CD4-positive, CD25-positive, alpha-beta regulatory T cell (primary cell): ENCODE data around the gene STOM. TPM values are rescaled to one million over a fixed set of nuclear protein-coding genes. Genes with fewer than 3 reads are reported as not detected.

Source experiments
- polyA plus RNA-seq, 4 donors: library from polyadenylated mRNA; unstranded; fragments of 300-500 nt; fragmentation: Illumina TruSeq; gene quantifications; one replicate each; pipeline ENCODE4 v1.2.3, GENCODE V29; 2021
- total RNA-seq: library from RNA; stranded (reverse); gene quantifications from one replicate; pipeline ENCODE4 v1.2.3, GENCODE V29; 2022

The STOM gene
- total and polyA plus RNA-seq, 5 donors from 2014 or later: 22.3 to 29.9 (median 24.1) TPM

Other genes starting within 250 kb of the STOM start
- 56.8 TPM for gene RAB14, start 168.4 kb downstream of the STOM start, total RNA-seq
- 10 to 100 TPM; 36.8 to 54.7 (median 45.1) TPM for gene RAB14, start 168.4 kb downstream of the STOM start, polyA plus RNA-seq
- gene GSN, start 102.1 kb downstream of the STOM start, total RNA-seq: 12.1 TPM
- 1 to 10 TPM; 2.7 to 6.3 (median 4.9) TPM for gene GSN, start 102.1 kb downstream of the STOM start, polyA plus RNA-seq
- 0.69 TPM for gene GGTA1, start 129.6 kb upstream of the STOM start, total RNA-seq
- gene GGTA1, start 129.6 kb upstream of the STOM start, polyA plus RNA-seq: not detected